Activated B cell treated with CpG ODN at 0.5 μM for 24 hours (primary cell): ENCODE results near the gene KIF25. TPM values are rescaled to one million over a fixed set of nuclear protein-coding genes. Genes with fewer than 3 reads are reported as not detected.

Source experiments
- ATAC-seq: fragments of 200-7000 bp; cut with Tn5 transposase; one replicate; pipeline ENCODE4 v1.10.0; 2021; ENCODE audit warnings: low read depth, mild to moderate bottlenecking, moderate library complexity
- CTCF ChIA-PET: fragments of 350-600 bp; sonication (Branson Sonifier 250); formaldehyde crosslinking; loops from one replicate; lab custom pipeline; 2021; ENCODE audit warnings: antibody characterized with exemption; lab: Charles Lee
- POLR2A ChIA-PET: fragments of 350-600 bp; sonication (Branson Sonifier 250); formaldehyde crosslinking; loops from one replicate; lab custom pipeline; 2021; ENCODE audit warnings: antibody characterized with exemption; lab: Charles Lee
- DNase-seq: peaks from one replicate; pipeline ENCODE4 v3.0.0; 2022
- H3K27ac Mint-ChIP-seq: one replicate; pipeline ENCODE4 v1.8.0; 2020; ENCODE audit warnings: mixed read lengths
- H3K27me3 Mint-ChIP-seq: one replicate; pipeline ENCODE4 v1.8.0; 2021; ENCODE audit warnings: mixed read lengths
- H3K36me3 Mint-ChIP-seq: one replicate; pipeline ENCODE4 v1.8.0; 2021; ENCODE audit warnings: low read depth, mixed read lengths
- H3K4me1 Mint-ChIP-seq: one replicate; pipeline ENCODE4 v1.8.0; 2021; ENCODE audit warnings: mixed read lengths
- H3K4me3 Mint-ChIP-seq: one replicate; pipeline ENCODE4 v1.8.0; 2020; ENCODE audit warnings: mild to moderate bottlenecking, mixed read lengths
- H3K9me3 Mint-ChIP-seq: one replicate; pipeline ENCODE4 v1.8.0; 2020; ENCODE audit warnings: mixed read lengths
- CTCF ChIP-seq: fragments of 200-600 bp; IDR thresholded peaks from one replicate; pipeline ENCODE4 v1.8.0; 2022; ENCODE audit warnings: antibody characterized with exemption, mild to moderate bottlenecking
- intact Hi-C: fragments of 100-400 bp; cut with micrococcal nuclease; formaldehyde crosslinking; loops from one replicate; pipeline ENCODE4 v1.15.1; 2024
- total RNA-seq: library from RNA; stranded (reverse); gene quantifications from 2 replicates; pipeline ENCODE4 v1.2.3, GENCODE V29; 2022

KIF25 gene
- total RNA-seq, 1 donor from 2014 or later = not detected

- Mint-ChIP-seq H3K36me3 (no peaks in the 10 kb centered on the region), H3K9me3 (no peaks in the 10 kb centered on the region), H3K4me3 (no peak within 1 kb of the TSS), H3K4me1 (no peaks in the 10 kb centered on the region), H3K27me3 (no peaks in the 10 kb centered on the region), H3K27ac (no peak within 1 kb of the TSS)
- no peak for TF ChIP-seq CTCF
- POLR2A ChIA-PET = no interaction called here
- DNase-seq (no peak), ATAC-seq (no peak)
- CTCF ChIA-PET = no interaction called here
- intact Hi-C loops = no loop called here
These were observed 81.5 kb downstream of the KIF25 start, which contains the start of gene FRMD1 for GRCh38 chr6:168078943-168079405. TSS of gene FRMD1 (minus strand) at chr6:168079212. CDS start at chr6:168079094, 118 bp downstream.

DNA sequence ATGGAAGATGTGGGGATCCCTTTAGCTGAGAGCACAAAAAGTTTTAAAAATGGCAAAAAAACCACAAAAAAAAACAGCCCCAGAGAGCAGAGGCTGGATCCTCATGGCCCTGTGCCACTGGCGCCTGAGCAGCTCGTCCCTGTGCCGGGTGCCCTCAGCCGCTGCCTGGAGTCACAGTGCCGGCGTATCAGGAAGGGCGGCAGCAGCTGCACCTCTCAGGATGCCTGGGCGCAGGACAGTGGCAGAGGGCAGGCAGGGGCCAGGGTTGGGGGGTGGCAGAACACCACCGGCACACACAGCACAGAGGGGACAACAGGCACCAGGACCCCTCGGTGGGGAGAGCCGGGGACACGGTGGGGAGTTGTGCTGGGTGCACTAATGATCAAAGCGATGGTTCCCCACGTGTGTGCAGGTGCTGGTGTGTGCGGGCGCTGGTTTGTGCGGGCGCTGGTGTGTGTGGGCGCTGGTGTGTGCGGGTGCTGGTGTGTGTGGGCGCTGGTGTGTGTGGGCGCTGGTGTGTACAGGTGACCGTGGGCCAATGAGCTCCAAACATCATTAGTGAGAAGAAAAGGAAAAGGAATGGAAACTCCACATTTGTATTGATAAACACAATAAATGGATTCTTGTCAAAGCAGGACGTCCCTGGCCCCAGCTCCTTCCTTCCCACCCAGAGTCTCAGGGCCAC lies 83.1 kb downstream of the KIF25 start:
- intact Hi-C loops = no loop called here
- H3K27ac Mint-ChIP-seq = no peak overlapping the region
- DNase-seq (no peak), ATAC-seq (no peak)
- TF ChIP-seq CTCF = no peak
- no peaks in the 10 kb centered on the region for H3K4me1 Mint-ChIP-seq
- no peaks in the 10 kb centered on the region for H3K36me3 Mint-ChIP-seq
- ChIA-PET POLR2A (no interaction called here), CTCF (no interaction called here)
- no peak overlapping the region for H3K4me3 Mint-ChIP-seq
- H3K27me3 Mint-ChIP-seq = no peaks in the 10 kb centered on the region
- no peaks in the 10 kb centered on the region for H3K9me3 Mint-ChIP-seq

DNA sequence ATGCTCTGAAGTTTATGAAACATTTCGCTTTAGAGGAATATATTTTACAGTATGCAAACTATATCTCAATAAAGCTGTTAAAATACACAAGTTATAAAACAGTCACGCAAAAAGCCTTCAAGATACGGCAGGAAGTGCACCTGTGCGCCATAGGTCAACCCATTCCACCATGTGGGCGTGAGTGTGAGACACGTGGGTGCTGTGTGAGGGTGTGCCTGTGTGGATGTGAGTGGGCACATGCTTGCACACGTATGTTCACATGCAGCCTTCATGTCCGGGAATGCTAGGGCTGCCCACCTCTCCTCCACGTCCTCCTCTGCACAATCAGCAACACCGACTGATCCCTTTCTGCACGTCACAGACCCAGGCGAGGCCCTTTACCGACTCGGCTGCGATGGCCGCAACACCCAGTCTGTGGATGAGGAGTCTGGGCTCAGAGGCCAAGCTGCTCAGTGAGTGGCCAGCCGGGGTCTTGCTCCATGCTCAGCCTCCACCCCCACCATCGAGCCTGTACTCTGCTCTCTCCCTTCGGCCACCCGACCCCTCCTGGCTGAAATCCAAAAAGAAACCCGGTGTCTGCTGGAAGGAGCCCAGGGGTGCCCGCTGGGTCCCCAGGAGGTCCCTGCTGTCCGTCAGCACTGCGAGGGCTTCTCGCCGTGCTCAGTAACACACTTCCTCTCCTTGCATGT lies 84.5 kb downstream of the KIF25 start:
- ChIA-PET CTCF (no interaction called here), POLR2A (no interaction called here)
- Mint-ChIP-seq H3K4me3 (no peak overlapping the region), H3K4me1 (no peaks in the 10 kb centered on the region), H3K9me3 (no peaks in the 10 kb centered on the region), H3K27ac (no peak overlapping the region), H3K36me3 (no peaks in the 10 kb centered on the region), H3K27me3 (no peaks in the 10 kb centered on the region)
- no peak for TF ChIP-seq CTCF
- intact Hi-C loops = no loop called here
- no peak for DNase-seq
- ATAC-seq = no peak

DNA sequence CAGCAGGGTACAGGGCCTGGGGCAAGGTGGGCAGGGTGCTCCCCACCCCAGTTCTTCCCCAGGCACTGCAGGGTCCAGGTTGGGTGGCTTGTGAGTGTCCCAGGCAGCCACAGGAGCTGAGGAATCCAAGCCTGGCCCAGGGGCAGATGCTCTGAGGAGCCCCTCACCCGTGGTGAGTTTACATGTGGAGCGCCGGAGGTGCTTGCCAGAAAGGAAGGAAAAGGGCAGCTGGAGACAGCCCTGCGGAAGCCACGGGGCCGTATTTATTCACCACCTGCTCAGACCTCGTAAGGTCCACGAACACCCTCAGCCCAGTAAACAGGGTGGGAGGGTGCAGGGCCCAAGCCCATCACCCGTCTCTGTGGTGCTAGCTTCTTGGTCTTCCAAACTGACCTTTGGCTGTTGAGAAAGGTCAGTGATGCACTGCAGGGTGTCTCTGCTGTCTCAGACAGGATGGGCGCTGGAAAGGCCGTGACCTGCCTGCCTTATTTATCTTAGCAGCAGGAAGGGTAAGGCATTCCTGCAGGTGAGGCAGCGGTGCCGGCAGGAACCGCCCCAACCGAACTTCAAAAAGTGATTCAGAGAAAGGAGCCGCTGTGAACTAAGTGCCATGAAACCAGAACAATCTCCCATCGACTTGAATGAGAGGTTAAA lies 85.5 kb downstream of the KIF25 start:
- DNase-seq (no peak), ATAC-seq (no peak)
- H3K9me3 Mint-ChIP-seq = no peaks in the 10 kb centered on the region
- no peak for TF ChIP-seq CTCF
- intact Hi-C loops = no loop called here
- POLR2A ChIA-PET = no interaction called here
- H3K4me3 Mint-ChIP-seq = no peak overlapping the region
- CTCF ChIA-PET = no interaction called here
- H3K4me1 Mint-ChIP-seq = no peaks in the 10 kb centered on the region
- no peaks in the 10 kb centered on the region for H3K36me3 Mint-ChIP-seq
- no peak overlapping the region for H3K27ac Mint-ChIP-seq
- H3K27me3 Mint-ChIP-seq = peaks cover 1% of the 10 kb centered on the region

- POLR2A ChIA-PET = no interaction called here
- peaks cover 1% of the 10 kb centered on the region for H3K27me3 Mint-ChIP-seq
- H3K36me3 Mint-ChIP-seq = no peaks in the 10 kb centered on the region
- no peaks in the 10 kb centered on the region for H3K4me1 Mint-ChIP-seq
- no peak for TF ChIP-seq CTCF
- ATAC-seq (no peak), DNase-seq (no peak)
- intact Hi-C loops = no loop called here
- CTCF ChIA-PET = no interaction called here
- no peak overlapping the region for H3K27ac Mint-ChIP-seq
- H3K9me3 Mint-ChIP-seq = no peaks in the 10 kb centered on the region
- no peak overlapping the region for H3K4me3 Mint-ChIP-seq
These were observed 86.0 kb downstream of the KIF25 start for GRCh38 chr6:168083514-168083885.
